Fibroblast of upper back skin (primary cell): Measurements from ENCODE around the gene PGAP1.
"Not testable (repeated sequence)": the region's sequence is repeated elsewhere in the genome, so short reads cannot be mapped to it uniquely, and the experiment has no call there.

Experiments used
- DNase-seq: peaks from one replicate; pipeline ENCODE4 v3.0.0-alpha.2; 2013

The PGAP1 gene

DNA sequence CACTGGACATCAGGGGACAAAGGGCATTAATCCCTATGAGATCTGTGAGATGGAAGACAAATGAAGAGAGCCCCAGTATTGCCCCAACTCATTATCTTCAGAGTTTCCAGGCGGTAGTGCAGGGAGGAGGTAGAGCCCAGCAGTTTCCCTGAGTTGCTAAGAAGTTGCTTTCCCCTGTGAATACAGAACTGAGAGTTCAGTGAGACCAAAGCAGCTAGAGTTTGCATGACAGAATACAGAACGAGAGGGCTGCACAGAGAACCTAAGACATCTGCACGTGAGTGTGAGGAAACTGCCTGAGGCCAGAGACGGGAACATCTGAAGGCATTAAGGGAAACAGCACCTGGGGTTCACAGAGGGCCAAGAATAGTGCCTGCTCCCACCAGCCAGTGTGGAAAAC lies 18.1 kb upstream of the PGAP1 start:
- no peak for DNase-seq

- DNase-seq: no peak
Measured at GRCh38 chr2:196941398-196942078, 15.0 kb upstream of the PGAP1 start.

GRCh38 chr2:196939371-196939770 lies 12.9 kb upstream of the PGAP1 start:
- DNase-seq: peak; percentile 85

DNA sequence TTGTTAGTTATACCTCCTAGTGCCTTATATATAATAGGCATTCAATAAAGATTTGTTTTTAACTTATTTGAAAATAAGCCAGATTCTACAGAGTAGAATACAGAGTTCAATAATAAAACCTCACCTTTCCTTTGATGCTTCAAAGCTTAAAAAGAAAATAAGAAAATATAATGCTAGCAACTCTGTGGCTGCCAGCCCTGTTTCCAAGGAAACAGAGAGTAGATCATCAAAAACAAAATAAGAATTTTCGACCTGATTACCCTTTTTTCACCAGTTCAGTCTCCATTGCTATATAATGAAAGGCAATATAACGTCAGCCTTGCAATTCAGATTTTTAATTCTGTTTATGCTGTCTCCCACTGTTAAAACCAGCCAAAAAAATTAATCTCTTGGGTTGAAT lies 8.9 kb upstream of the PGAP1 start:
- DNase-seq: no peak

DNA sequence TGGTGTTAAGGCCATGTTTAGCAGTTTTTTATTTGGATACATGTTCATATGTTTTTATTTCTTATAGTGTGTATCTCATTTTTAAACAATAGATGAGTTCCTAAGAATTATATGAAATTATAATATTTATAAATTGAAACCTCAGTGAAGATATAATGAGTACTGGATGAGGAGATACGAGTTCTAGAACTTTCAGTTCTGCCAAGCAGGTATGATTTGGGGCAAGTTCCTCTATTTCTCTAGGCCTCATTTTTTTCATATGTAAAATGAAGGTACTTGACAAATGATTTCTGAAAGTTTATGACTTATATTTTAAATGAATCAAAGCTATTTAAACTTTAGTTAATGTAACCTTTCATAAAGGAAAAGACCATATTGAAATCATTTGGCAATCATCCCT lies 8.2 kb upstream of the PGAP1 start:
- no peak for DNase-seq

DNA sequence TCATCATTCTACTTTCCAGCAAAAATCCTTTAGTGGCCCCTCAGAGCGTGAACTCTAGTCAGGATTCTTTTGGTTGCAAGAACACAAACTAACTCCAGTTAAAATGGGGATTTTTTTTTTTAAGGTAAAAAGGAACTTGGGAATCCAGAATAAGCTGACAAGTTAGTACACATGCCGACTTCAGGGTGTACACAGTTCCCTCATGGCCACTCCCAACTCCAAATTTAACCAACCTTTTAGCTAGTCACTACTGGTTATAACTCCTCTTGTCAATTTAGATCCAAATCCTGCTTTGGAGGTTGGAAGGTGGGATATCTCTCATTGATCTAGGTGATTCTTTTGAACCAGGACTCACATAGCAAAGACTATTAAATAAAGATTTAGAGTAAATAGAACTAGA lies 5.0 kb upstream of the PGAP1 start:
- DNase-seq: no peak

- DNase-seq: peak; percentile 86
Measured at GRCh38 chr2:196927376-196928225, 1.1 kb upstream of the PGAP1 start.

DNA sequence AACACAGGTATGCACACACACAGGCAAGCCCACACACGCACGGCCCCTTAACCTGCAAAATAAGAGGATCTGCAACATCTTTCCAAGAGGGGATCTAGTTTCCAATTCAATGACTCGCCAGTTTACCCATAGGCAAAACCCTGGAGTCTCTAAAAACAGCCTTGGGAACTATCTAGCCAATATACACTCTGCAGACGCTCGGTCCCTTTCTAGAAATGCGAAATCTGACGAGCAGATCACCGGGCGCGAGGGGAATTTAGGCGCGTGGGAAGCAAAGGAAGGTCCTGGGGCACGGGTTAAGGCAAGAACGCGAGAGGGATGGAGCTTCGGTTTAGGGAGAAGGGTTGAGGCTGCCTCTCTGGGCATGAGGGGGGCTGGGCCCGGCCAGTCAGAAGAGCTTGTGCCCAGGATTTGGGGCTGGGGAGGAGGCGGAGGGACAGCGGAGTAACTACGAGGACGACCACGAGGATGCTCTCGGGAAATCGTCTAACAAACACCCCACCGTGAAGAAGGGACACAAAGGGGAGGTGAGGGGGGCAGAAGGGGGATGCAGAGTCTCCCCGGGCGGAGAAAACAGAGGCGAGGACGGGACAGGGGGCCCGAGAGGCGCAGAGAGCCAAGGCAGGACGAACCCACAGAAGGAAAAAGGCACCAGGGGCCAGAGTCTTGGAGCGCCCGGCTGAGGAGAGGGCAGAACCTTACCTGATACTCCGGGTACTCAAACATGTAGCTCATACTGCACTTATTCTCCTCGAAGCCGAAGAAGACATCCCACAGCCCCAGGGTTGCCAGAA lies 542 bp downstream of the PGAP1 start:
- DNase-seq: peak; percentile 19

GRCh38 chr2:196925051-196925767 lies 1.3 kb downstream of the PGAP1 start:
- DNase-seq: no peak

GRCh38 chr2:196924051-196924450 lies 2.5 kb downstream of the PGAP1 start:
- no peak for DNase-seq

DNA sequence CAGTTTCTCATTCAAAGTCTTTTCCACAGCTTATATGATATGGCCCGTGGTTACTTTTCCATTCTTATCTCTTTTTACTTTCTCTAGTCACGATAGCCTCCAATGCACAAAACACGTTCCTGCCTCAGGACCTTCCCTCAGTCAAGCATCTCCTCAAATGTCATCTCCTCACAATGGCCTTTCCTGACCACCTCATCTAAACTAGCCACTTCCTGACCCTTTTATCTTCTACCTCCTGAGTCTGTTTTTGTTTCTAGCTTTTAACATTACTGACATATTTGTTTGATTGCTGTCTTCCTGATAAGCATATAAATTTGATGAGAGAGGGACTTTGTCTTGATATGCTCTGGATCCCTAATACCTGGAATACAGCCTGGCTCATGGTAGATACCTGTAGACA lies 7.6 kb downstream of the PGAP1 start:
- DNase-seq: no peak

DNA sequence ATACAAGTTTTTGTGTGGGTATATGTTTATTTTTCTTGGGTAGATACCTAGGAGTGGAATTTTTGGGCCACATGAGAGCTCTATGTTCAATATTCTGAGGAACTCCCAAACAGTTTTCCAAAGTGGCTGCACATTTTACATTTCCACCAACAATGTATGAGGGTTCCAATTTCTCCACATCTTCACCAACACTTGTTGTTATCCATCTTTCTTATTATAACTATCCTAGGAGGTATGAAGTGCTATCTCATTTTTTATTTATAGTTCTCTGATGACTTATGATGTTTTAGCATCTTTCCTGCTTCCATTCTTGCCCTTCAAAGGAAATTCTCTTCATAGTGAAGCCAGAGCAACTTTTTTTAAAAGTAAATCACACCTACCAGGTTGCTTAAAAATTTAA lies 8.7 kb downstream of the PGAP1 start:
- DNase-seq: no peak

DNA sequence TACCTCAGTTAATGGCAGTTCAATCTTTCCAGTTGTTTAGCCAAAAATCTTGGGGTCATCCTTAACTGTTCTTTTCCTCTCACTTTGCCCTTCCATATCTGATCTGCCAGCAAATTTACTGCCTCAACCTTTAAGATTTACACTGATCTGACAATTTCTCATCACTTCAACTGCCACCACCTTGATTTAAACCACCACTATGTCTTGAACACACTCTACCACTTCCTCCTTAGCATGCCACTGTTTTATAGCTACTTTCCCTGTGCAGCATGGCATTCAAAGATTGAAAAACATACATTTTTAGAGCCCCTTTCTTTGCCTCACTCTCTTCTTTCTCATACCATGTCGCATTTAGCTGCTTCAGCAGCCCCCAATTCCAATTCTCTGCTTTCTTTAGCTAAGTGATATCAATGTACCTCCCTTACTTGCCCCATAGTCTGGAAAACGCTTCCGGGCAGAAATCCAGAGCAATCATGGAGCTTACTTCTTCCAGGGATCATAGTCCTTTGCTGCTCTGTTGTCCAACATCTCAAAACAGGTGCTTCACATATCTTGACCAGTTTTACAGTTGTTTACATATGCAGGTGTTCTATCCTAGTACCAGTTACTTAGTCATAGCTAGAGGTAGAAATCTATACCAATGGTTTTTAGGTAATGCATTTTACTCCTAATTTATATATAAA lies 10.9 kb downstream of the PGAP1 start:
- no peak for DNase-seq

GRCh38 chr2:196914867-196915460 lies 11.5 kb downstream of the PGAP1 start:
- no peak for DNase-seq

GRCh38 chr2:196913691-196914090 lies 12.8 kb downstream of the PGAP1 start:
- DNase-seq: no peak

GRCh38 chr2:196905365-196905764 lies 21.1 kb downstream of the PGAP1 start:
- DNase-seq: not testable (repeated sequence)

DNA sequence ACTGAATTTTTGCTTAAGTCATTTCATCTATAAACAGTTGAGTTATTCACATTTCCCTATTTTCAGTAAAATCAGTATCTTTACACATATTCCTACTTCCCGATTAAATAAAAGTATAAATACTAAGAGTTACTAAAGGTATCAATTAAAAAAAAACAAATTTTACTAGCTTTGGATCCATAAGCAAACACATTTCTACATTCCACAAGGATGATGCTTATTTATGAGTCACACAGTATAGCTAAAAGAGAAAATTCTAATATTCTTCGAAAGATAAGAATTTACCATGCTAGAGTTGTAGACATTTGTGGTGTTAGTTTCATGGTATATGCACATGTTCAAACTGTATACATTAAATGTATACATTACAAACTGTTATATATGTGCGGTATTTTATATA lies 23.7 kb downstream of the PGAP1 start:
- peak; percentile 5 for DNase-seq

DNA sequence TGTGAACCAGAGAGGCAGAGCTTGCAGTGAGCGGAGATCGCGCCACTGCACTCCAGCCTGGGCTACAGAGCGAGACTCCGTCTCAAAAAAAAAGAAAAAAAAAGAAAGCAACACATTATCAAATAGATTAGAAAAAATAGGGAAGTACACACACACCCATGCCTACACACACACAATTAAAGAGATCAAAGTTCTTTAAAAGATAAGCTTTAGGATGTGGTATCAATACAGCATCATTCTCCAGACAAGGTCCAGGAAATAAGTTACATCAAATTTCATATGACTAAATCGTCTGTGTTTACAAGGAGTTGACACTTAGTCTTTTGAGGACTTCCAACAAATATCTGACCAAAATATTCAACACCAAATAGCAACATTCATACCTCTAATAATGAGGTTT lies 25.7 kb downstream of the PGAP1 start:
- DNase-seq: no peak

DNA sequence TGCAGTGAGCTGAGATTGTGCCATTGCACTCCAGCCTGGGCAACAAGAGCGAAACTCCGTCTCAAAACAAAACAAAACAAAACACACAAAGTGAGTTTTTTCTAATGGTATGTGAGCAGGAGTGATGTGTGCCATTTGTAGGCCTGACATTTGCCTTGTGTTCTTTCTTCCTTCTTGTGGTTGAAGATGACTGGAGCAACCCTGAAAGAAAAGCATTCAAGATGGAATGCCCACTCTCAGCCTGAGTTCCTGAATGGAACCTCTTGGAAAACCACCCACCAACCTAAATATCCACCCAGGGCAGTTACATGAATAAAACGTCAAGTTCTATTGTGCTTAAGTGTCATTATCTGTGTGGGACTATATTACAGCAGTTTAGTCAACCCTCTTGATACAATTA lies 26.5 kb downstream of the PGAP1 start:
- DNase-seq: no peak

GRCh38 chr2:196891136-196891535 lies 35.4 kb downstream of the PGAP1 start:
- no peak for DNase-seq

GRCh38 chr2:196887431-196887830 lies 39.1 kb downstream of the PGAP1 start:
- no peak for DNase-seq

GRCh38 chr2:196884368-196884767 lies 42.1 kb downstream of the PGAP1 start:
- DNase-seq: no peak
